Measurements from ENCODE around the gene NHSL1.

- TF ChIP-seq CTCF (IDR thresholded peaks at IDR 0.05) (no peak), POLR2A (IDR thresholded peaks at IDR 0.05) (no peak)
Observed at GRCh38 chr6:138434925-138435324, 64.4 kb downstream of the NHSL1 start.
